SW 1271 (cell line): Measurements from ENCODE around the gene NACA.

Experiments
- DNase-seq, 2 experiments: peaks; one replicate each; lab custom pipeline; 2025; lab: John Stamatoyannopoulos, UW

NACA gene

GRCh38 chr12:56687223-56688128, 37.6 kb downstream of the NACA start:
- peak in 1 of 2 experiments; percentile 45 for DNase-seq

- DNase-seq: no peak
These were observed 40.2 kb downstream of the NACA start for GRCh38 chr12:56684745-56685359.

GRCh38 chr12:56682323-56682722, 42.8 kb downstream of the NACA start:
- DNase-seq: no peak

DNA sequence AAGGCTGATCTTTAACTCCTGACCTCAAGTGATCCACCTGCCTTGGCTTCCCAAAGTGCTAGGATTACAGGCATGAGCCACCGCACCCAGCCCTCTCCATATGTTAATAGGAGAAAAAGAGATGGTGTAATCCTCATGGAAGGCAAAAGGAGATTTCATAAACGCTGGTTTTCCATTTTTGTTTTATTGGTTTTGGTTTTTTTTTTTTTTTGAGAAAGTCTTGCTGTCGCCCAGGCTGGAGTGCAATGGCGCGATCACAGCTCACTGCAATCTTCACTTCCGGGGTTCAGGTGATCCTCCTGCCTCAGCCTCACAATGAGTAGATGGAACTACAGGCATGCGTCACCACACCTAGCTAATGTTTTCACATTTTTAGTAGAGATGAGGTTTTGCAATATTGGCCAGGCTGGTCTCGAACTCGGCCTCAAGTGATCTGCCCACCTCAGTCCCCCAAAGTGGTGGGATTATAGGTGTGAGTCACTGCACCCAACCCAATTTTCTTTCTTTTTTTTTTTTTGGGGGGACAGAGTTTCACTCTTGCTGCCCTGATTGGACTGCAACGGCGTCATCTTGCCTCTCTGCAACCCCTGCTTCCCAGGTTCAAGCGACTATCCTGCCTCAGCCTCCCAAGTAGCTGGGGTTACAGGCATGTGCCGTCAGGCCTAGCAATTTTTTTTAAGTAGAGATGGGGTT, 45.1 kb downstream of the NACA start:
- no peak for DNase-seq

DNA sequence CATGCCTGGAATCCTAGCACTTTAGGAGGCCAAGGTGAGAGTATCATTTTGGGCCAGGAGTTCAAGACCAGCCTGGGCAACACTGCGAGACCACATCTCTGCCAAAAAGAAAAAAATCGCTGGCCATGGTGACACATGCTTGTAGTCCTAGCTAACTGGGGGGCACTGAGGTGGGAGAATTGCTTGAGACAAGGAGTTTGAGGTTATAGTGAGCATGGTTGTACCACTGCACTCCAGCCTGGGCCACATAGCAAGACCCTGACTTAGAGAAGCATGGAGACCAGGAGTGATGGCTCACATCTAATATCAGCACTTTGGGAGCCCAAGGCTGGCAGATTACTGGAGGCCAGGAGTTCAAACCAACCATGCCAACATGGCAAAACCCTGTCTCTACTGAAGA, 46.2 kb downstream of the NACA start:
- DNase-seq: no peak

GRCh38 chr12:56677680-56678079, 47.4 kb downstream of the NACA start:
- no peak for DNase-seq

- DNase-seq: no peak
These were observed 48.1 kb downstream of the NACA start for GRCh38 chr12:56676851-56677580.

DNA sequence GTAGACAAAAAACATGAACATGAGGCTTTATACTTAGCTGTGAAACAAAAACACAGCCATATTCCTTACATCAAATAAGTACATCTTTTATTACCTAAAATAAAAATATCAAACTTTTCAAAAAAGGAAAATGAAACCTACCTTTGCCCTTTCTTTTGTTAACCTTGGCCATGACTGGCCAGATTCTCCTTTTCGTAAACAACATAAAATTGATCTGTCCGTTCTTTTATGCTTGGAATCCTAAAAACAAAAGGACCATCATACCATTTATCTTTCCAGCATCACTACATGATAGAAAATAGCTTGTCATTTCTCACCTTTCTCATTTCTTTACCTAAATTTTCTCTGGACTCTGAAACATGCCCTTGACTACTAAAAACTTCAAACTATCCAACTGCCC, 53.5 kb downstream of the NACA start:
- DNase-seq: no peak

GRCh38 chr12:56670836-56671235, 54.3 kb downstream of the NACA start:
- no peak for DNase-seq

- no peak for DNase-seq
These were observed 57.0 kb downstream of the NACA start for GRCh38 chr12:56668197-56668457.
